Measurements from ENCODE around the gene PKNOX2.

The PKNOX2 gene

GRCh38 chr11:125451400-125452124 is 287.0 kb downstream of the PKNOX2 start:
- no peak overlapping the region for H3K4me3 ChIP-seq (ENCODE audit: control insufficient read depth, low read depth, low read length)
- DNase-seq (ENCODE audit: low read depth): no peak
- no peak for TF ChIP-seq CTCF (IDR thresholded peaks at IDR 0.05; ENCODE audit: control insufficient read depth, insufficient read depth, low read depth, low read length, missing control alignments)

DNA sequence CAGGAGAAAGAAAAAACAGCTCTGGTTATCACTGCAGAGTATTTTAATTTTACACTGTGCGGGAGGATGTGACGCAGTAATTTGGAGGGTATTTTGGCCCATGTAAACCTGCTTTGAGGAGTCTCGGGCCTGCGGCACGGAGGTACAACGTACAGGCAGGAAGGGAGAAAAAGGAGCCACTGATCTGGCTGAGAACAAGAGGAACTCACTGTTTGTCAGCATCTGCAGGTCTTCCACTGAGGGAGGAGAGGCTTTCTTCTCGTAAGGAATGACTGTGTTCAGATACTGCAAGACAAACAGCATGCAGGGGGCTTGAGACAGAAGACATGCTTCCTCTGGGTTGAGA is 287.5 kb downstream of the PKNOX2 start:
- TF ChIP-seq CTCF (IDR thresholded peaks at IDR 0.05; ENCODE audit: control insufficient read depth, insufficient read depth, low read depth, low read length, missing control alignments): no peak
- no peak for DNase-seq (ENCODE audit: low read depth)
- no peak overlapping the region for H3K4me3 ChIP-seq (ENCODE audit: control insufficient read depth, low read depth, low read length)

- DNase-seq (ENCODE audit: low read depth): no peak
- no peak overlapping the region for H3K4me3 ChIP-seq (ENCODE audit: control insufficient read depth, low read depth, low read length)
Observed at GRCh38 chr11:125454047-125454446, 289.5 kb downstream of the PKNOX2 start.

GRCh38 chr11:125455851-125456250 is 291.3 kb downstream of the PKNOX2 start:
- no peak overlapping the region for H3K4me3 ChIP-seq (ENCODE audit: control insufficient read depth, low read depth, low read length)
- TF ChIP-seq CTCF (IDR thresholded peaks at IDR 0.05; ENCODE audit: control insufficient read depth, insufficient read depth, low read depth, low read length, missing control alignments): no peak
- no peak for DNase-seq (ENCODE audit: low read depth)

More at GRCh38 chr11:125454047-125454446, 289.5 kb downstream of the PKNOX2 start:
- no peak for TF ChIP-seq CTCF (IDR thresholded peaks at IDR 0.05; ENCODE audit: control insufficient read depth, insufficient read depth, low read depth, low read length, missing control alignments)

DNA sequence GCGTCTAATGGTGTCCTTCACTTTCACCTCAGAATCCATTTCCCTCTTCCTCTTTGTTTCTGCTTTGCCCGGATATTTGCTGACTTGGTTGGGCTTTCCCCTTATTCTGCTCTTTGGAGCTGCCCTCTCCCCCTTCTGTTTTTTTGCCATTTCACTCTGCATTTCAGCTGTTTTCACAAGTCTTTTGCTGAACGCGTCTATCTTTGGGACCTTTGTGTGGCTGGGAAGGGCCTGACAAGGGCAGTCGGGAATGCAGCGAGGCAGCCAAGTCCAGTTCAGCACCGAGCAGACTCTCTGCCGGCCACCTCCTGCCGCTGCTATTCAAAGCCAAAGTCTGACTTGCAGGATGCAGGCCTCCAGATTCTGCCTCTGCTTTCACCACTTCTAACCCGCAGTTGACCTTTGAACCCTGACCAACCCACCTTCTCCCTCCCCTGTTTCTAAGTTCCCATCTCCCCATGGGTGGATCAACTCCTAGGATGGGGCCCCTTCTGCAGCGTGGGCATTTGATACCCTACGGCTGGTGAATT is 293.3 kb downstream of the PKNOX2 start:
- H3K4me3 ChIP-seq (ENCODE audit: control insufficient read depth, low read depth, low read length): no peak overlapping the region; the same call in 1 of the 2 replicates
- no peak for DNase-seq (ENCODE audit: low read depth)
- TF ChIP-seq CTCF (IDR thresholded peaks at IDR 0.05; ENCODE audit: control insufficient read depth, insufficient read depth, low read depth, low read length, missing control alignments): no peak

DNA sequence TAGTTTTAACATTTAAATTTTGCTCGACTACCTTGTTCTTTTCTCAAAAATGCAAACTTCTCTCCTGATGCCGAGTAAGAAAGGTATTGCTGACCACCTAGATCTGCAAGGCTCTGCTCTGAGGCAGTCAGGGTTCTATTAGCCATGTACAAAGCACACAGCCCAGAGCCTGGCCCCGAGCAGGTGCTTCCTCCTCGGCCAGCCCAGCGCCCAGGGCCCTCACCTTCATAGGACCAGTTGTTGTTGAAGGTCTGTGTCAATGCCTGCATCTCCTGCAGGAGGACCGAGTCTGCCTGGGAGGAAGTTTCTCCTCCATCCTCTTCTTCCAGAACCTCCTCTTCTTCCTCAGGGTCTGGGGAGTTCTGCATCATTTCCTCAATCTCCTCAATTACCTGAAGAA is 295.7 kb downstream of the PKNOX2 start:
- TF ChIP-seq CTCF (IDR thresholded peaks at IDR 0.05; ENCODE audit: control insufficient read depth, insufficient read depth, low read depth, low read length, missing control alignments): no peak
- DNase-seq (ENCODE audit: low read depth): no peak
- no peak overlapping the region for H3K4me3 ChIP-seq (ENCODE audit: control insufficient read depth, low read depth, low read length)
